ENCODE measurements around the gene DCAF16. TPM values are rescaled to one million over a fixed set of nuclear protein-coding genes. Genes with fewer than 3 reads are reported as not detected.

The DCAF16 gene
- total RNA-seq, 4 donors from 2014 or later, result 9.0 to 23.3 (median 16.7) TPM

DNA sequence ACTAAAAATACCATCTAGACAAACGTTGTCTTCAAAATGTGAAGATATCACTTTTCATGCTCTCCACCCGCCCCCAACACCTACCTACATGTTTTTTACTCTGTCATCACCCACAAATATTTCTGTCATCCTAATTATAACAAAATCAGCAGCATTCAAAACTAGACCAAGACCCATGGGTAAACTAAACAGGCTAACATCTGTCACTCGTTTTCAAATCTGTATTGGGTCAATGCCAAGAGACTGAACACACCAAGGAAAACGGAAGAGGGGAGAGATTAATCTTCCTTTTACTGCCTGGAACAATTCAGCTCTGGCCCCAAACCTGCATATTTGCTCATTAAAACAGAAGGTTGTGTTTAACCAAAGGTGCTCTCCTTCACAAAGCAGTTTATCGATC lies 46.6 kb downstream of the DCAF16 start:
- Histone ChIP-seq H3K9me3 (no peaks in the 10 kb centered on the region), H3K27me3 (no peaks in the 10 kb centered on the region), H3K4me3 (no peak overlapping the region), H3K27ac (no peak overlapping the region), H3K4me1 (no peaks in the 10 kb centered on the region), H3K36me3 (no peaks in the 10 kb centered on the region)
- no peak for DNase-seq
- WGBS, 2 donors (ENCODE audit: low coverage in 1 of 2), result 52 to 92% methylated on average over 2 to 5 of the region's 5 CpGs
- TF ChIP-seq, protein P1, sequence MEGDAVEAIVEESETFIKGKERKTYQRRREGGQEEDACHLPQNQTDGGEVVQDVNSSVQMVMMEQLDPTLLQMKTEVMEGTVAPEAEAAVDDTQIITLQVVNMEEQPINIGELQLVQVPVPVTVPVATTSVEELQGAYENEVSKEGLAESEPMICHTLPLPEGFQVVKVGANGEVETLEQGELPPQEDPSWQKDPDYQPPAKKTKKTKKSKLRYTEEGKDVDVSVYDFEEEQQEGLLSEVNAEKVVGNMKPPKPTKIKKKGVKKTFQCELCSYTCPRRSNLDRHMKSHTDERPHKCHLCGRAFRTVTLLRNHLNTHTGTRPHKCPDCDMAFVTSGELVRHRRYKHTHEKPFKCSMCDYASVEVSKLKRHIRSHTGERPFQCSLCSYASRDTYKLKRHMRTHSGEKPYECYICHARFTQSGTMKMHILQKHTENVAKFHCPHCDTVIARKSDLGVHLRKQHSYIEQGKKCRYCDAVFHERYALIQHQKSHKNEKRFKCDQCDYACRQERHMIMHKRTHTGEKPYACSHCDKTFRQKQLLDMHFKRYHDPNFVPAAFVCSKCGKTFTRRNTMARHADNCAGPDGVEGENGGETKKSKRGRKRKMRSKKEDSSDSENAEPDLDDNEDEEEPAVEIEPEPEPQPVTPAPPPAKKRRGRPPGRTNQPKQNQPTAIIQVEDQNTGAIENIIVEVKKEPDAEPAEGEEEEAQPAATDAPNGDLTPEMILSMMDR (IDR thresholded peaks at IDR 0.05), result no peak
- TF ChIP-seq POLR2A (IDR thresholded peaks at IDR 0.05) (no peak), EP300 (IDR thresholded peaks at IDR 0.05; ENCODE audit: low read depth) (no peak)
- intact Hi-C loops (cut with DNase I; ENCODE audit: low total_unique reads) (no loop called here), in situ Hi-C loops (cut with MboI; ENCODE audit: low pct_ligation_motif_present in 1 of 4, low pct_unique_long_range_greater_than_20kb in 1 of 4, low sequenced_read_pairs in 3 of 4) (no loop called here)

DNA sequence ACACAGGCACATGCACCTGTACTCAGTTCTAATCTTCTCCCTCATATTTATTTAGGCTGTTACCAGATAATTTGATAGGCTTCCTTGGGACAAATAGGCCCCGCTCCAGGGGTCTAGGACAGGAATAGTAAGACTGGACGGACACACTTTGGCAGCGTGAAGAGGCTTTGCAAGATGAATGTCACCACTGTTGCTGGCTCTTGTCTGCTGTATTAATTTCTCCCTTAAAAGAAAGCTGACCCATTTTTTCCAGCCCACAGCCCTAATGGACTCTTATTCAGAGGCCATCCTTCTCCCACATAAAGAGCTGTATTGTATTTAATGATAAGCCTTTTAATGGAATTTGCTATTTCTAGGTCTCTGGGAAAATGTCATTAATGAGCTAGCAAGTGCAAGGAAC lies 47.1 kb downstream of the DCAF16 start:
- WGBS, 2 donors (ENCODE audit: low coverage in 1 of 2), result 84% methylated on average over 3 of the region's 3 CpGs; no CpG with 5 or more reads in 1 of the 2 donors
- no peak overlapping the region for H3K27ac ChIP-seq
- H3K4me1 ChIP-seq, result no peaks in the 10 kb centered on the region
- H3K27me3 ChIP-seq, result no peaks in the 10 kb centered on the region
- in situ Hi-C loops (cut with MboI; ENCODE audit: low pct_ligation_motif_present in 1 of 4, low pct_unique_long_range_greater_than_20kb in 1 of 4, low sequenced_read_pairs in 3 of 4), result no loop called here
- no peaks in the 10 kb centered on the region for H3K9me3 ChIP-seq
- no peak overlapping the region for H3K4me3 ChIP-seq
- TF ChIP-seq, protein P1 (IDR thresholded peaks at IDR 0.05), result no peak
- TF ChIP-seq EP300 (IDR thresholded peaks at IDR 0.05; ENCODE audit: low read depth) (no peak), POLR2AphosphoS5 (IDR thresholded peaks at IDR 0.05) (no peak), POLR2A (IDR thresholded peaks at IDR 0.05) (no peak)
- intact Hi-C loops (cut with DNase I; ENCODE audit: low total_unique reads), result no loop called here
- no peaks in the 10 kb centered on the region for H3K36me3 ChIP-seq
- DNase-seq, result no peak

DNA sequence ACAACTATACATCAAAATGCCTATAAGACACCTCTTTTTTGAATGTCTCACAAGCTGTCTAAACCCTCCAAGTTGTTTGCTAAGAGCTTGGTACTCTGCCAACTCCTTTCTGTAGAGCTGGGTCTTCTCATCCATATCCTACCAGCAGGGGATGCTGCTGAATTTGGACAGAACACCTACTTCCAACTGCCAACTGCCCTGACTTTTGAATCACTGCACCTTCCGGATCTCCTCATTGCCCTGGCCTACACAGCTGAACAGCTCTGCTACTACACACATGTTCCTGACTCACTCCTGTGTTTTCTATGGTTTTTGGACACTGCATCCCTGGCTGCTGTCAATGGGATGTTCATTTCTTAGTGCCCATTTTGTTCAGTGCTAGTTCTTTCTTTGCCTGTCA lies 47.8 kb downstream of the DCAF16 start:
- intact Hi-C loops (cut with DNase I; ENCODE audit: low total_unique reads) (no loop called here), in situ Hi-C loops (cut with MboI; ENCODE audit: low pct_ligation_motif_present in 1 of 4, low pct_unique_long_range_greater_than_20kb in 1 of 4, low sequenced_read_pairs in 3 of 4) (no loop called here)
- Histone ChIP-seq H3K27ac (no peak overlapping the region), H3K27me3 (no peaks in the 10 kb centered on the region), H3K36me3 (no peaks in the 10 kb centered on the region), H3K4me3 (no peak overlapping the region), H3K9me3 (no peaks in the 10 kb centered on the region), H3K4me1 (no peaks in the 10 kb centered on the region)
- WGBS, 2 donors (ENCODE audit: low coverage in 1 of 2), result 70 to 80% methylated on average over 1 of the region's 1 CpG
- DNase-seq, result no peak
- TF ChIP-seq, protein P1 (IDR thresholded peaks at IDR 0.05), result no peak
- TF ChIP-seq POLR2A (IDR thresholded peaks at IDR 0.05), result no peak
- TF ChIP-seq EP300 (IDR thresholded peaks at IDR 0.05; ENCODE audit: low read depth), result no peak
- no peak for TF ChIP-seq POLR2AphosphoS5 (IDR thresholded peaks at IDR 0.05)

DNA sequence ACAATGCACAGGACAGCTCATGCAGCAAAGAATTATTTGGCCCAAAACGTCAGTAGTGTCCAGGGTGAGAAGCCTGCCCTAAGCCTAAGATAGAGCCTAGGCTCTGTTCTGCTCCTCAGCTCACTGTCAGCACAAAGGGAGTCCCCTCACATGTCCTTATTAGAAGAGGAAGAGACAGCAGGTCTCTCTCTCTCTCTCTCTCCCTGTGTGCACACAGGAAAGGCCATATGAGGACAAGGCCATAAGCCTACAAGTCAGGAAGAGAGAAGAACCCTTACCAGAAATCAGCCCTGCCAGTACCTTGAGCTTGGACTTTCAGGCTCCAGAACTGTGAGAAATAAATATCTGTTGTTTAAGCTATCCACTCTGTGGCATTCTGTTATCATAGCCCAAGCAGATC lies 49.5 kb downstream of the DCAF16 start:
- Histone ChIP-seq H3K27me3 (no peaks in the 10 kb centered on the region), H3K4me1 (no peaks in the 10 kb centered on the region), H3K27ac (no peak overlapping the region), H3K9me3 (no peaks in the 10 kb centered on the region), H3K36me3 (no peaks in the 10 kb centered on the region), H3K4me3 (no peak overlapping the region)
- intact Hi-C loops (cut with DNase I; ENCODE audit: low total_unique reads) (no loop called here), in situ Hi-C loops (cut with MboI; ENCODE audit: low pct_ligation_motif_present in 1 of 4, low pct_unique_long_range_greater_than_20kb in 1 of 4, low sequenced_read_pairs in 3 of 4) (no loop called here)
- no peak for DNase-seq
- TF ChIP-seq, protein P1 (IDR thresholded peaks at IDR 0.05), result no peak
- TF ChIP-seq POLR2AphosphoS5 (IDR thresholded peaks at IDR 0.05) (no peak), EP300 (IDR thresholded peaks at IDR 0.05; ENCODE audit: low read depth) (no peak), POLR2A (IDR thresholded peaks at IDR 0.05) (no peak)
- WGBS, 2 donors (ENCODE audit: low coverage in 1 of 2), result 69 to 80% methylated on average over 1 of the region's 1 CpG

Measured in transverse colon (tissue), 4 donors.